Sigmoid colon (tissue), 4 donors: ENCODE measurements around the gene A3GALT2.

ENCODE experiments used
- EP300 ChIP-seq, 4 donors: sonication (generic); formaldehyde crosslinking; IDR thresholded peaks; one replicate each; pipeline ENCODE4 v1.6.1; 2017; ENCODE audit warnings: antibody characterized with exemption in 4 of 4
- POLR2A ChIP-seq, 2 donors: fragments of 450-650 bp; IDR thresholded peaks; one replicate each; pipeline ENCODE4 v1.6.1; 2016; ENCODE audit warnings: antibody characterized with exemption in 2 of 2, mild to moderate bottlenecking in 2 of 2, moderate library complexity in 2 of 2
- POLR2AphosphoS5 ChIP-seq, 4 donors: sonication (generic); formaldehyde crosslinking; IDR thresholded peaks; one replicate each; pipeline ENCODE4 v1.6.1; 2017; ENCODE audit warnings: antibody characterized with exemption in 4 of 4
- TF ChIP-seq, protein P1 (sequence below), 4 experiments: fragments of 450-650 bp in 3 of 4; fragments of 200-600 bp in 1 of 4; IDR thresholded peaks; one replicate each; pipeline ENCODE4 v1.5.1; 2016 to 2019; ENCODE audit warnings: antibody characterized with exemption in 4 of 4, mild to moderate bottlenecking in 3 of 4, moderate library complexity in 2 of 4

- TF ChIP-seq, protein P1, sequence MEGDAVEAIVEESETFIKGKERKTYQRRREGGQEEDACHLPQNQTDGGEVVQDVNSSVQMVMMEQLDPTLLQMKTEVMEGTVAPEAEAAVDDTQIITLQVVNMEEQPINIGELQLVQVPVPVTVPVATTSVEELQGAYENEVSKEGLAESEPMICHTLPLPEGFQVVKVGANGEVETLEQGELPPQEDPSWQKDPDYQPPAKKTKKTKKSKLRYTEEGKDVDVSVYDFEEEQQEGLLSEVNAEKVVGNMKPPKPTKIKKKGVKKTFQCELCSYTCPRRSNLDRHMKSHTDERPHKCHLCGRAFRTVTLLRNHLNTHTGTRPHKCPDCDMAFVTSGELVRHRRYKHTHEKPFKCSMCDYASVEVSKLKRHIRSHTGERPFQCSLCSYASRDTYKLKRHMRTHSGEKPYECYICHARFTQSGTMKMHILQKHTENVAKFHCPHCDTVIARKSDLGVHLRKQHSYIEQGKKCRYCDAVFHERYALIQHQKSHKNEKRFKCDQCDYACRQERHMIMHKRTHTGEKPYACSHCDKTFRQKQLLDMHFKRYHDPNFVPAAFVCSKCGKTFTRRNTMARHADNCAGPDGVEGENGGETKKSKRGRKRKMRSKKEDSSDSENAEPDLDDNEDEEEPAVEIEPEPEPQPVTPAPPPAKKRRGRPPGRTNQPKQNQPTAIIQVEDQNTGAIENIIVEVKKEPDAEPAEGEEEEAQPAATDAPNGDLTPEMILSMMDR (IDR thresholded peaks at IDR 0.05) = no peak
- TF ChIP-seq POLR2AphosphoS5 (IDR thresholded peaks at IDR 0.05) (no peak), POLR2A (IDR thresholded peaks at IDR 0.05) (no peak), EP300 (IDR thresholded peaks at IDR 0.05) (no peak)
Measured at GRCh38 chr1:33348676-33349080, 27.8 kb upstream of the A3GALT2 start.
